Testis (tissue), 2 donors: ENCODE measurements around the gene MN1.

Source experiments
- POLR2A ChIP-seq: fragments of 450-650 bp; IDR thresholded peaks from one replicate; pipeline ENCODE4 v1.6.1; 2017; ENCODE audit warnings: antibody characterized with exemption, mild to moderate bottlenecking, moderate library complexity
- TF ChIP-seq, protein P1 (sequence below), 3 experiments: fragments of 450-650 bp in 2 of 3; fragments of 200-600 bp in 1 of 3; sonication (generic) in 1 of 3; IDR thresholded peaks; one replicate each; pipeline ENCODE4 v1.5.1; 2016 to 2019; ENCODE audit warnings: antibody characterized with exemption in 3 of 3, mild to moderate bottlenecking in 2 of 3, moderate library complexity in 1 of 3

DNA sequence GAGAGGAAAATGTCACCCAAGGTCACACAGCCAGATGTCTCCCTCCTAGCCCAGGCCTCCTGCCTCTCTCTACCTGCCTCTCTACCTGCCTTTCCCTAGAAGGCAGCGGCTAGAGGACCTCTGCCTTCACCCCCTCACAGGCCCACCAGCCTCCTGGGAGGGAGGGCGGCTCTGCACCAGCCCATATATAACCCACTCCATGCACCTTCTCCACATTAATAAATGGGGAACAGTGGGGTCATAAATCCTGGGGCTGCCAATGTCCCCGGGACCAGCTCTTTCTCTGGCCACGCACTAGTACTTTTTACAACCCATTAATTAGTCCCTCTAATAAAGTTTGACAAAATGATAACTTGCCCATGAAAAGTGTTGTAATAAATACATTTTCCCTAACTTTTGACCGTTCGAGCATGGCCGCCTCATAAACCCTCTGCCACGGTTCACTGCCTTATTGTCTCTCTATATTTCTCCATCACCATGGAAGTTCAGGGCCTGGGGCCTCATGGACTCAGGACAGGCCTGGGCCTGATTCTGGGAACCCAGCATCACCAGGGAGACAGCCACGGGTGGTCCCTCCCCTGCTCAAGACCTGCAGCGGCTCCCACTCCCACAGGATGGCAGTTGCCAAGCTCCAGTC, 102.1 kb downstream of the MN1 start:
- TF ChIP-seq POLR2A: no peak
- TF ChIP-seq, protein P1, sequence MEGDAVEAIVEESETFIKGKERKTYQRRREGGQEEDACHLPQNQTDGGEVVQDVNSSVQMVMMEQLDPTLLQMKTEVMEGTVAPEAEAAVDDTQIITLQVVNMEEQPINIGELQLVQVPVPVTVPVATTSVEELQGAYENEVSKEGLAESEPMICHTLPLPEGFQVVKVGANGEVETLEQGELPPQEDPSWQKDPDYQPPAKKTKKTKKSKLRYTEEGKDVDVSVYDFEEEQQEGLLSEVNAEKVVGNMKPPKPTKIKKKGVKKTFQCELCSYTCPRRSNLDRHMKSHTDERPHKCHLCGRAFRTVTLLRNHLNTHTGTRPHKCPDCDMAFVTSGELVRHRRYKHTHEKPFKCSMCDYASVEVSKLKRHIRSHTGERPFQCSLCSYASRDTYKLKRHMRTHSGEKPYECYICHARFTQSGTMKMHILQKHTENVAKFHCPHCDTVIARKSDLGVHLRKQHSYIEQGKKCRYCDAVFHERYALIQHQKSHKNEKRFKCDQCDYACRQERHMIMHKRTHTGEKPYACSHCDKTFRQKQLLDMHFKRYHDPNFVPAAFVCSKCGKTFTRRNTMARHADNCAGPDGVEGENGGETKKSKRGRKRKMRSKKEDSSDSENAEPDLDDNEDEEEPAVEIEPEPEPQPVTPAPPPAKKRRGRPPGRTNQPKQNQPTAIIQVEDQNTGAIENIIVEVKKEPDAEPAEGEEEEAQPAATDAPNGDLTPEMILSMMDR (IDR thresholded peaks at IDR 0.05): no peak
